ENCODE data around the gene UXT.

- TF ChIP-seq EZH2 (IDR thresholded peaks at IDR 0.05) (no peak), POLR2AphosphoS5 (IDR thresholded peaks at IDR 0.05; ENCODE audit: borderline replicate concordance, low read depth, low read length) (no peak), FOXP2 (optimal IDR thresholded peaks at IDR 0.05; ENCODE audit: control extremely low read depth, extremely low read length, insufficient read depth) (no peak)
These were observed 38.7 kb downstream of the UXT start for GRCh38 chrX:47620303-47620685.
